Peyer's patch (tissue), 4 donors: ENCODE results near the gene LZTR1. TPM values are rescaled to one million over a fixed set of nuclear protein-coding genes. Genes with fewer than 3 reads are reported as not detected.

ENCODE experiments used
- DNase-seq, 3 donors: peaks; one replicate each; pipeline ENCODE4 v3.0.0-alpha.2; 2017 to 2019
- H3K27ac ChIP-seq, 4 donors: fragments of 200-600 bp; sonication (generic); one replicate each; pipeline ENCODE4 v1.5.1; 2016 to 2019
- H3K27me3 ChIP-seq, 2 donors: fragments of 200-600 bp; sonication (generic); one replicate each; pipeline ENCODE4 v1.5.1; 2019
- H3K36me3 ChIP-seq, 3 donors: fragments of 200-600 bp; sonication (generic); one replicate each; pipeline ENCODE4 v1.5.1; 2016 to 2019
- H3K4me1 ChIP-seq, 4 donors: fragments of 200-600 bp; sonication (generic); one replicate each; pipeline ENCODE4 v1.5.1; 2016 to 2019
- H3K4me3 ChIP-seq, 4 donors: fragments of 200-600 bp; sonication (generic); 1 replicate in 3 of 4; 2 replicates in 1 of 4; pipeline ENCODE4 v1.5.1; 2016 to 2019; ENCODE audit warnings: mild to moderate bottlenecking in 1 of 4
- H3K9me3 ChIP-seq, 4 donors: fragments of 200-600 bp; sonication (generic); one replicate each; pipeline ENCODE4 v1.5.1; 2016 to 2019; ENCODE audit warnings: mild to moderate bottlenecking in 1 of 4
- CTCF ChIP-seq, 6 experiments: fragments of 450-650 bp in 4 of 6; fragments of 200-600 bp in 2 of 6; sonication (generic) in 1 of 6; IDR thresholded peaks; one replicate each; pipeline ENCODE4 v1.5.1; 2017 to 2019; ENCODE audit warnings: antibody characterized with exemption in 6 of 6, mild to moderate bottlenecking in 3 of 6, moderate library complexity in 1 of 6
- POLR2A ChIP-seq, 2 donors: fragments of 450-650 bp; IDR thresholded peaks; one replicate each; pipeline ENCODE4 v1.5.1; 2017; ENCODE audit warnings: antibody characterized with exemption in 2 of 2, mild to moderate bottlenecking in 2 of 2, moderate library complexity in 2 of 2
- total RNA-seq, 4 donors: library from RNA; depleted of rRNA; stranded (reverse); fragments of >200 nt; gene quantifications; one replicate each; pipeline ENCODE4 v1.1.0, GENCODE V29; 2016

The LZTR1 gene
- total RNA-seq, 4 donors from 2014 or later, result 65.5 to 144 (median 88.5) TPM

- no peaks in the 10 kb centered on the region for H3K36me3 ChIP-seq
- TF ChIP-seq CTCF (IDR thresholded peaks at IDR 0.05) (no peak), POLR2A (IDR thresholded peaks at IDR 0.05) (no peak)
- no peaks in the 10 kb centered on the region for H3K27me3 ChIP-seq
- H3K4me3 ChIP-seq, result peak overlapping the region in 3 of 4 donors; percentile 6 to 37 (median 21)
- H3K27ac ChIP-seq, result no peak overlapping the region
- H3K9me3 ChIP-seq, result no peaks in the 10 kb centered on the region
- H3K4me1 ChIP-seq, result peaks cover 0 to 27% (median 21%) of the 10 kb centered on the region in 4 donors
- peak; percentile 52 to 83 (median 76) for DNase-seq
Measured at GRCh38 chr22:20979243-20979809, 2.8 kb upstream of the LZTR1 start.

- H3K27ac ChIP-seq, result no peak overlapping the region
- no peak for DNase-seq
- H3K4me3 ChIP-seq, result peak overlapping the region in 2 of 4 donors; percentile 21 to 37
Measured at GRCh38 chr22:20979940-20980453, 2.1 kb upstream of the LZTR1 start.

GRCh38 chr22:20980523-20980922 is 1.6 kb upstream of the LZTR1 start:
- no peaks in the 10 kb centered on the region for H3K27me3 ChIP-seq
- no peak overlapping the region for H3K27ac ChIP-seq

More at GRCh38 chr22:20979940-20980453, 2.1 kb upstream of the LZTR1 start:
- Histone ChIP-seq H3K9me3 (no peaks in the 10 kb centered on the region), H3K27me3 (no peaks in the 10 kb centered on the region), H3K4me1 (peaks cover 0 to 27% (median 21%) of the 10 kb centered on the region in 4 donors), H3K36me3 (peaks cover 0 to under 1% (median 0%) of the 10 kb centered on the region in 3 donors)
- no peak for TF ChIP-seq CTCF (IDR thresholded peaks at IDR 0.05)
- no peak for TF ChIP-seq POLR2A (IDR thresholded peaks at IDR 0.05)

GRCh38 chr22:20980938-20981722 is 967 bp upstream of the LZTR1 start:
- no peaks in the 10 kb centered on the region for H3K27me3 ChIP-seq
- no peak for DNase-seq
- peak overlapping the region; percentile 57 to 88 (median 80) for H3K4me3 ChIP-seq
- TF ChIP-seq POLR2A (IDR thresholded peaks at IDR 0.05) (no peak), CTCF (IDR thresholded peaks at IDR 0.05) (no peak)
- peak overlapping the region; percentile 79 to 97 (median 90) for H3K27ac ChIP-seq
- H3K9me3 ChIP-seq, result no peaks in the 10 kb centered on the region
- peaks cover 0 to 27% (median 21%) of the 10 kb centered on the region in 4 donors for H3K4me1 ChIP-seq
- H3K36me3 ChIP-seq, result peaks cover 0 to 11% (median 0%) of the 10 kb centered on the region in 3 donors

More at GRCh38 chr22:20980523-20980922, 1.6 kb upstream of the LZTR1 start:
- Histone ChIP-seq H3K4me3 (no peak overlapping the region), H3K36me3 (peaks cover 0 to 5% (median 0%) of the 10 kb centered on the region in 3 donors), H3K9me3 (no peaks in the 10 kb centered on the region), H3K4me1 (peaks cover 0 to 27% (median 21%) of the 10 kb centered on the region in 4 donors)
- no peak for DNase-seq
- no peak for TF ChIP-seq POLR2A (IDR thresholded peaks at IDR 0.05)
- TF ChIP-seq CTCF (IDR thresholded peaks at IDR 0.05), result no peak

GRCh38 chr22:20982563-20982882 is 426 bp downstream of the LZTR1 start:
- peak overlapping the region; percentile 79 to 97 (median 90) for H3K27ac ChIP-seq
- DNase-seq, result no peak
- peak overlapping the region; percentile 57 to 88 (median 80) for H3K4me3 ChIP-seq
- peaks cover 0 to 27% (median 21%) of the 10 kb centered on the region in 4 donors for H3K4me1 ChIP-seq
- H3K36me3 ChIP-seq, result peaks cover 0 to 21% (median 0%) of the 10 kb centered on the region in 3 donors
- TF ChIP-seq CTCF (IDR thresholded peaks at IDR 0.05) (no peak), POLR2A (IDR thresholded peaks at IDR 0.05) (no peak)
- H3K27me3 ChIP-seq, result no peaks in the 10 kb centered on the region
- no peaks in the 10 kb centered on the region for H3K9me3 ChIP-seq
